ENCODE measurements around the gene KAZN.

Gene KAZN

GRCh38 chr1:14951766-14952165 is 353.3 kb downstream of the KAZN start:
- WGBS (ENCODE audit: extremely low coverage, insufficient coverage, insufficient read length), result no CpG with 5 or more reads among the region's 5 CpGs
- Histone ChIP-seq H4K12ac (ENCODE audit: low read depth, low read length) (no peak overlapping the region), H3K9ac (ENCODE audit: low read length) (no peak overlapping the region), H3K36me3 (ENCODE audit: control insufficient read depth in 1 of 2, insufficient read depth in 2 of 2, low read length in 2 of 2) (peaks cover 9 to 19% of the 10 kb centered on the region in 2 experiments), H3K4me3 (ENCODE audit: low read depth, low read length) (no peak overlapping the region), H4K91ac (ENCODE audit: low read depth, low read length) (no peak overlapping the region), H4K8ac (ENCODE audit: low read depth, low read length) (no peak overlapping the region), H3K18ac (ENCODE audit: low read length) (no peak overlapping the region), H2BK12ac (ENCODE audit: low read length) (no peak overlapping the region), H3K4ac (ENCODE audit: low read depth, low read length) (no peak overlapping the region), H2AK5ac (ENCODE audit: low read length) (no peak overlapping the region), H3K79me1 (ENCODE audit: low read length) (peaks cover 11% of the 10 kb centered on the region), H3K4me2 (ENCODE audit: low read length) (no peak overlapping the region), H2AFZ (ENCODE audit: insufficient read depth, low read length, poor library complexity) (no peak overlapping the region), H3K4me1 (ENCODE audit: control insufficient read depth in 1 of 2, insufficient read depth in 2 of 2, low read length in 2 of 2) (peaks cover 11 to 17% of the 10 kb centered on the region in 2 experiments), H3K23ac (ENCODE audit: low read length) (no peak overlapping the region), H3K9me3 (ENCODE audit: insufficient read depth, low read depth, low read length) (peaks cover 8% of the 10 kb centered on the region), H3K27ac (ENCODE audit: low read depth, low read length) (no peak overlapping the region), H3K14ac (ENCODE audit: low read length) (no peak overlapping the region), H3K79me2 (ENCODE audit: control insufficient read depth, insufficient read depth, low read length, poor library complexity) (no peaks in the 10 kb centered on the region), H3K27me3 (ENCODE audit: insufficient read depth, low read length) (no peaks in the 10 kb centered on the region), H2BK120ac (ENCODE audit: insufficient read depth, low read length, poor library complexity) (no peak overlapping the region), H2BK5ac (ENCODE audit: low read depth, low read length, poor library complexity) (no peak overlapping the region)
- DNase-seq, result no peak

DNA sequence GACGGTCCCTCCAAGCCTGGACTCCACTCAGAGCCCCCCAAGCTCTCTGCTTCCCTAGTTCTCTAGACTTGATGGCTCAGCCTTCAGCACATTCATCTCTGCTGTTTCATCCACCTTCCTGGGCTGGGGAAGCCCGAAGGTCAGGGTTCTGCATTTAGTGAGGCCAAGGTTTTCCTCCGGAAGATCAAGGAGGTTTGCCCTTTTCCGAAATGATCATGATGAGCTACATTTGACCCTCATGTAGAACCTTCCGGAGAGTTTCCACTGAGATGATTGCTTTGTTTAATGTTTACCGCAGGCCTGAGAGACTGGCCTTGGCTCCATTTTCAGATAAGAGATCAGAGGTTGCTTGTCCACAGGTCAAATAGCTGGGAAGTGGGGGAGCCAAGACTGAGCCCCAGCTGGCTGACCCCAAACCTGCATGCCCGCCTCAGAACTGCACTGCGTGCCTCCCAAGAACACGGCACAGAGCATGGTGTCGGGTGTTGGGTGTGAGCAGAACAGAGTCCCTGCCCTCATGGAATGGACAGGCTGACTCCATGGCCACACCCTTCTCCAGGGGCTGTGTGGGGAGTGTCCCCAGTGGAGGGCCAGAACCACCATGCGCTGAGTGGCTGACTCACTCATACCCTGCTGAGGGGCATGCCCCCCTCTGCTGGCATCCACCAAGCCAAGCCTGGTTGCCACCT is 354.3 kb downstream of the KAZN start:
- no peak for DNase-seq
- no peak overlapping the region for H2AK5ac ChIP-seq (ENCODE audit: low read length)
- no peak overlapping the region for H3K4me2 ChIP-seq (ENCODE audit: low read length)
- H3K14ac ChIP-seq (ENCODE audit: low read length), result no peak overlapping the region
- H3K36me3 ChIP-seq (ENCODE audit: control insufficient read depth in 1 of 2, insufficient read depth in 2 of 2, low read length in 2 of 2), result peaks cover 14 to 21% of the 10 kb centered on the region in 2 experiments
- peaks cover 8% of the 10 kb centered on the region for H3K9me3 ChIP-seq (ENCODE audit: insufficient read depth, low read depth, low read length)
- no CpG with 5 or more reads among the region's 11 CpGs for WGBS (ENCODE audit: extremely low coverage, insufficient coverage, insufficient read length)
- H2AFZ ChIP-seq (ENCODE audit: insufficient read depth, low read length, poor library complexity), result no peak overlapping the region
- H3K4me3 ChIP-seq (ENCODE audit: low read depth, low read length), result no peak overlapping the region
- no peak overlapping the region for H3K9ac ChIP-seq (ENCODE audit: low read length)
- no peak overlapping the region for H3K27ac ChIP-seq (ENCODE audit: low read depth, low read length)
- H3K18ac ChIP-seq (ENCODE audit: low read length), result peak overlapping the region; percentile 2
- H3K27me3 ChIP-seq (ENCODE audit: insufficient read depth, low read length), result no peaks in the 10 kb centered on the region
- no peak overlapping the region for H2BK120ac ChIP-seq (ENCODE audit: insufficient read depth, low read length, poor library complexity)
- no peak overlapping the region for H3K23ac ChIP-seq (ENCODE audit: low read length)
- no peak overlapping the region for H3K4ac ChIP-seq (ENCODE audit: low read depth, low read length)
- H4K91ac ChIP-seq (ENCODE audit: low read depth, low read length), result no peak overlapping the region
- no peaks in the 10 kb centered on the region for H3K79me2 ChIP-seq (ENCODE audit: control insufficient read depth, insufficient read depth, low read length, poor library complexity)
- H3K79me1 ChIP-seq (ENCODE audit: low read length), result peaks cover 2% of the 10 kb centered on the region
- no peak overlapping the region for H4K8ac ChIP-seq (ENCODE audit: low read depth, low read length)
- peaks cover 9 to 12% of the 10 kb centered on the region in 2 experiments for H3K4me1 ChIP-seq (ENCODE audit: control insufficient read depth in 1 of 2, insufficient read depth in 2 of 2, low read length in 2 of 2)
- no peak overlapping the region for H2BK5ac ChIP-seq (ENCODE audit: low read depth, low read length, poor library complexity)
- no peak overlapping the region for H2BK12ac ChIP-seq (ENCODE audit: low read length)
- H4K12ac ChIP-seq (ENCODE audit: low read depth, low read length), result no peak overlapping the region

GRCh38 chr1:14954210-14954609 is 355.7 kb downstream of the KAZN start:
- no peaks in the 10 kb centered on the region for H3K79me2 ChIP-seq (ENCODE audit: control insufficient read depth, insufficient read depth, low read length, poor library complexity)
- no peaks in the 10 kb centered on the region for H3K27me3 ChIP-seq (ENCODE audit: insufficient read depth, low read length)
- no peak overlapping the region for H3K4me3 ChIP-seq (ENCODE audit: low read depth, low read length)
- no peak overlapping the region for H2BK5ac ChIP-seq (ENCODE audit: low read depth, low read length, poor library complexity)
- H2AFZ ChIP-seq (ENCODE audit: insufficient read depth, low read length, poor library complexity), result no peak overlapping the region
- H4K91ac ChIP-seq (ENCODE audit: low read depth, low read length), result no peak overlapping the region
- no peak overlapping the region for H4K12ac ChIP-seq (ENCODE audit: low read depth, low read length)
- H3K18ac ChIP-seq (ENCODE audit: low read length), result no peak overlapping the region
- no peak for DNase-seq
- peaks cover 8% of the 10 kb centered on the region for H3K9me3 ChIP-seq (ENCODE audit: insufficient read depth, low read depth, low read length)
- no peak overlapping the region for H3K4me2 ChIP-seq (ENCODE audit: low read length)
- no peak overlapping the region for H3K27ac ChIP-seq (ENCODE audit: low read depth, low read length)
- no peak overlapping the region for H4K8ac ChIP-seq (ENCODE audit: low read depth, low read length)
- WGBS (ENCODE audit: extremely low coverage, insufficient coverage, insufficient read length), result no CpG with 5 or more reads among the region's 6 CpGs
- no peak overlapping the region for H3K9ac ChIP-seq (ENCODE audit: low read length)
- no peak overlapping the region for H2BK12ac ChIP-seq (ENCODE audit: low read length)
- H3K4ac ChIP-seq (ENCODE audit: low read depth, low read length), result no peak overlapping the region
- H2AK5ac ChIP-seq (ENCODE audit: low read length), result no peak overlapping the region
- H3K14ac ChIP-seq (ENCODE audit: low read length), result no peak overlapping the region
- H3K4me1 ChIP-seq (ENCODE audit: control insufficient read depth in 1 of 2, insufficient read depth in 2 of 2, low read length in 2 of 2), result peaks cover 9 to 12% of the 10 kb centered on the region in 2 experiments
- no peak overlapping the region for H3K23ac ChIP-seq (ENCODE audit: low read length)
- H2BK120ac ChIP-seq (ENCODE audit: insufficient read depth, low read length, poor library complexity), result no peak overlapping the region
- peaks cover 14 to 21% of the 10 kb centered on the region in 2 experiments for H3K36me3 ChIP-seq (ENCODE audit: control insufficient read depth in 1 of 2, insufficient read depth in 2 of 2, low read length in 2 of 2)
- H3K79me1 ChIP-seq (ENCODE audit: low read length), result peaks cover 2% of the 10 kb centered on the region

DNA sequence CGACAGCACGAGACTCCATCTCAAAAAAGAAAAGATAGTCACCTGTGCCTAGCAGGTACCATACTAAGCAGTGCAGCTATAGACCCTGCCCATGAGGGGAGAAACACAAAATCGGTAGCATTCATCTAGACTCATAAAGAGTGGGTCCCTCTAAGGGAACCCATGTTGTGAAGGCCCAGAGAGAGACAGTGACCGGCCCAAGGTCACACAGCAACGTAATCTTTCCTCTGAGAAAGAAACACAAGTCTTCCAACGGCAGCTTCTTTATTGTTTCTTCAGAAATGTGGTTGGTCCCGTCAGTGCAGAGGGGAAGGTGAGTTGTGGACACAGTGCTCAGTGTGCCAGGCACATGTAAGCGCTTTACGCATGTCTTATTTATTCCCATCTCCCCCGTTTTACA is 356.4 kb downstream of the KAZN start:
- peaks cover 8% of the 10 kb centered on the region for H3K9me3 ChIP-seq (ENCODE audit: insufficient read depth, low read depth, low read length)
- H3K9ac ChIP-seq (ENCODE audit: low read length), result no peak overlapping the region
- peaks cover 17 to 21% of the 10 kb centered on the region in 2 experiments for H3K36me3 ChIP-seq (ENCODE audit: control insufficient read depth in 1 of 2, insufficient read depth in 2 of 2, low read length in 2 of 2)
- no peak overlapping the region for H2AK5ac ChIP-seq (ENCODE audit: low read length)
- DNase-seq, result no peak
- H3K79me2 ChIP-seq (ENCODE audit: control insufficient read depth, insufficient read depth, low read length, poor library complexity), result no peaks in the 10 kb centered on the region
- H3K27ac ChIP-seq (ENCODE audit: low read depth, low read length), result no peak overlapping the region
- no peak overlapping the region for H2AFZ ChIP-seq (ENCODE audit: insufficient read depth, low read length, poor library complexity)
- H3K4me2 ChIP-seq (ENCODE audit: low read length), result no peak overlapping the region
- no peak overlapping the region for H4K8ac ChIP-seq (ENCODE audit: low read depth, low read length)
- no peak overlapping the region for H2BK120ac ChIP-seq (ENCODE audit: insufficient read depth, low read length, poor library complexity)
- H3K4me3 ChIP-seq (ENCODE audit: low read depth, low read length), result no peak overlapping the region
- no peak overlapping the region for H2BK12ac ChIP-seq (ENCODE audit: low read length)
- H4K91ac ChIP-seq (ENCODE audit: low read depth, low read length), result no peak overlapping the region
- WGBS (ENCODE audit: extremely low coverage, insufficient coverage, insufficient read length), result no CpG with 5 or more reads among the region's 10 CpGs
- no peak overlapping the region for H3K18ac ChIP-seq (ENCODE audit: low read length)
- no peaks in the 10 kb centered on the region for H3K27me3 ChIP-seq (ENCODE audit: insufficient read depth, low read length)
- H3K4me1 ChIP-seq (ENCODE audit: control insufficient read depth in 1 of 2, insufficient read depth in 2 of 2, low read length in 2 of 2), result peaks cover 4 to 9% of the 10 kb centered on the region in 2 experiments
- no peak overlapping the region for H3K4ac ChIP-seq (ENCODE audit: low read depth, low read length)
- no peak overlapping the region for H2BK5ac ChIP-seq (ENCODE audit: low read depth, low read length, poor library complexity)
- H3K79me1 ChIP-seq (ENCODE audit: low read length), result peaks cover 2% of the 10 kb centered on the region
- H3K23ac ChIP-seq (ENCODE audit: low read length), result no peak overlapping the region
- no peak overlapping the region for H3K14ac ChIP-seq (ENCODE audit: low read length)
- no peak overlapping the region for H4K12ac ChIP-seq (ENCODE audit: low read depth, low read length)
